Vagina (tissue), 2 donors: ENCODE measurements around the gene PPP1R14C. TPM values are rescaled to one million over a fixed set of nuclear protein-coding genes. Genes with fewer than 3 reads are reported as not detected.

ENCODE experiments used
- DNase-seq, 2 donors: peaks; one replicate each; pipeline ENCODE4 v3.0.0-alpha.2; 2017; ENCODE audit errors: extremely low spot score in 2 of 2
- H3K27ac ChIP-seq: fragments of 200-600 bp; sonication (generic); one replicate; pipeline ENCODE4 v1.5.1; 2019
- H3K27me3 ChIP-seq: fragments of 200-600 bp; sonication (generic); one replicate; pipeline ENCODE4 v1.5.1; 2019
- H3K36me3 ChIP-seq, 2 donors: fragments of 200-600 bp; sonication (generic); one replicate each; pipeline ENCODE4 v1.5.1; 2017 to 2019
- H3K4me1 ChIP-seq: fragments of 200-600 bp; sonication (generic); one replicate; pipeline ENCODE4 v1.5.1; 2019
- H3K4me3 ChIP-seq, 2 donors: fragments of 200-600 bp; sonication (generic); 1 replicate in 1 of 2; 2 replicates in 1 of 2; pipeline ENCODE4 v1.5.1; 2016 to 2019
- H3K9me3 ChIP-seq: fragments of 200-600 bp; sonication (generic); one replicate; pipeline ENCODE4 v1.5.1; 2019
- POLR2A ChIP-seq, 2 donors: fragments of 450-650 bp; IDR thresholded peaks; one replicate each; pipeline ENCODE4 v1.6.1; 2017; ENCODE audit warnings: antibody characterized with exemption in 2 of 2, mild to moderate bottlenecking in 2 of 2, moderate library complexity in 2 of 2
- POLR2AphosphoS5 ChIP-seq, 2 donors: sonication (generic); formaldehyde crosslinking; IDR thresholded peaks; one replicate each; pipeline ENCODE4 v1.9.0; 2017; ENCODE audit warnings: antibody characterized with exemption in 2 of 2, mild to moderate bottlenecking in 2 of 2, low read depth in 1 of 2; ENCODE audit not compliant: insufficient read depth in 1 of 2
- intact Hi-C: fragments of 100-400 bp; cut with DNase I; formaldehyde crosslinking; loops from one replicate; pipeline ENCODE4 v1.15.1; 2023
- total RNA-seq: library from RNA; depleted of rRNA; stranded (reverse); fragments of >200 nt; gene quantifications from one replicate; pipeline ENCODE4 v1.2.3, GENCODE V29; 2016
- TF ChIP-seq, protein P1 (sequence below), 3 experiments: fragments of 450-650 bp in 2 of 3; fragments of 200-600 bp in 1 of 3; sonication (generic) in 1 of 3; IDR thresholded peaks; one replicate each; pipeline ENCODE4 v1.5.1; 2017 to 2019; ENCODE audit warnings: antibody characterized with exemption in 3 of 3, mild to moderate bottlenecking in 2 of 3, moderate library complexity in 2 of 3

PPP1R14C gene
- total RNA-seq, 1 donor from 2014 or later, result 23.8 TPM

DNA sequence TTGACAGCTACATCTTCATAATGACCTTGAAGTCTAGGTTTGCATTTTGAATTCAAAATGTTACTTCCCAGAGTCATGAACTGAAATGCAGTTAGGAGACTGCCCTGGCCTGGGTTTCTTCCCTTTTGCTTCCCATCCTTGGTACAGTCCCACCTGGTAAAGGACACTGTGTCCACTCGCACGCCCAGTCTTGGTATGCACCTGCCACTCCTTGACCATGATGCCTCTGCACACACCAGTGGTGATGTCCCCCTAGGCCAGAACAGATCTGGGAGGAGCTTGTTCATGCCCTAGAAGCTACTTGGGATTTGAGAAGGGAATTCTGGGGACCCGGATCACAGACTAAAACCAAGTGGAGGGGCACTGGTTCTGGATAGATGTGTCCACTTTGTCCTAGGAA lies 3.6 kb downstream of the PPP1R14C start:
- Histone ChIP-seq H3K9me3 (no peaks in the 10 kb centered on the region), H3K27me3 (peaks cover 10% of the 10 kb centered on the region), H3K36me3 (no peaks in the 10 kb centered on the region), H3K27ac (no peak overlapping the region), H3K4me1 (peaks cover 23% of the 10 kb centered on the region), H3K4me3 (no peak overlapping the region)
- no peak for DNase-seq
- intact Hi-C loops, result no loop called here
- no peak for TF ChIP-seq POLR2AphosphoS5 (IDR thresholded peaks at IDR 0.05; ENCODE audit: insufficient read depth in 1 of 2, low read depth in 1 of 2)

- H3K4me3 ChIP-seq, result no peak overlapping the region
- H3K36me3 ChIP-seq, result no peaks in the 10 kb centered on the region
- no peak for DNase-seq
- peaks cover 13% of the 10 kb centered on the region for H3K4me1 ChIP-seq
- intact Hi-C loops, result no loop called here
- no peaks in the 10 kb centered on the region for H3K9me3 ChIP-seq
- H3K27me3 ChIP-seq, result peaks cover under 1% of the 10 kb centered on the region
- no peak overlapping the region for H3K27ac ChIP-seq
- TF ChIP-seq, protein P1, sequence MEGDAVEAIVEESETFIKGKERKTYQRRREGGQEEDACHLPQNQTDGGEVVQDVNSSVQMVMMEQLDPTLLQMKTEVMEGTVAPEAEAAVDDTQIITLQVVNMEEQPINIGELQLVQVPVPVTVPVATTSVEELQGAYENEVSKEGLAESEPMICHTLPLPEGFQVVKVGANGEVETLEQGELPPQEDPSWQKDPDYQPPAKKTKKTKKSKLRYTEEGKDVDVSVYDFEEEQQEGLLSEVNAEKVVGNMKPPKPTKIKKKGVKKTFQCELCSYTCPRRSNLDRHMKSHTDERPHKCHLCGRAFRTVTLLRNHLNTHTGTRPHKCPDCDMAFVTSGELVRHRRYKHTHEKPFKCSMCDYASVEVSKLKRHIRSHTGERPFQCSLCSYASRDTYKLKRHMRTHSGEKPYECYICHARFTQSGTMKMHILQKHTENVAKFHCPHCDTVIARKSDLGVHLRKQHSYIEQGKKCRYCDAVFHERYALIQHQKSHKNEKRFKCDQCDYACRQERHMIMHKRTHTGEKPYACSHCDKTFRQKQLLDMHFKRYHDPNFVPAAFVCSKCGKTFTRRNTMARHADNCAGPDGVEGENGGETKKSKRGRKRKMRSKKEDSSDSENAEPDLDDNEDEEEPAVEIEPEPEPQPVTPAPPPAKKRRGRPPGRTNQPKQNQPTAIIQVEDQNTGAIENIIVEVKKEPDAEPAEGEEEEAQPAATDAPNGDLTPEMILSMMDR (IDR thresholded peaks at IDR 0.05), result no peak
- TF ChIP-seq POLR2AphosphoS5 (IDR thresholded peaks at IDR 0.05; ENCODE audit: insufficient read depth in 1 of 2, low read depth in 1 of 2), result no peak
- TF ChIP-seq POLR2A (IDR thresholded peaks at IDR 0.05), result no peak
Observed at GRCh38 chr6:150149146-150149545, 6.3 kb downstream of the PPP1R14C start.

DNA sequence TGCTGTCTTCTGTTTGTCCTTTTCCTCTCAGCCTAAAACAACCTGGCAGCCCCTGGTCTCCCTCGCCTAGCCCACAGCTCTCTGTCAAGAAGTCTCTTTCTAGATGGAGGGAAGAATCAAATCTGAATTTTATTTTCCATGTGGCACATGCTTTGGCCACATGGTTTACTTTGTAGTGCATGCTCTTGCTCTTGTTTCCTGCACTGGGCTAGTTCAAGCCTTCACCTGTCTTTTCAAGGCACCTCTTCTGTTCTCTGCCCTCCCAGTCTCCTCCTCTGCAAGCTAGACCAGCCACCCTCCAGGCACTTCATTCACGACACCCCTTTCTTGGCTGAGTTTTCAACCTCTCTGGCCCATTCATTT lies 7.6 kb downstream of the PPP1R14C start:
- Histone ChIP-seq H3K36me3 (no peaks in the 10 kb centered on the region), H3K4me1 (peaks cover 5% of the 10 kb centered on the region), H3K27ac (no peak overlapping the region), H3K4me3 (no peak overlapping the region), H3K9me3 (no peaks in the 10 kb centered on the region), H3K27me3 (no peaks in the 10 kb centered on the region)
- TF ChIP-seq POLR2A (IDR thresholded peaks at IDR 0.05) (no peak), POLR2AphosphoS5 (IDR thresholded peaks at IDR 0.05; ENCODE audit: insufficient read depth in 1 of 2, low read depth in 1 of 2) (no peak)
- TF ChIP-seq, protein P1 (IDR thresholded peaks at IDR 0.05), result no peak
- intact Hi-C loops, result no loop called here
- DNase-seq, result no peak

DNA sequence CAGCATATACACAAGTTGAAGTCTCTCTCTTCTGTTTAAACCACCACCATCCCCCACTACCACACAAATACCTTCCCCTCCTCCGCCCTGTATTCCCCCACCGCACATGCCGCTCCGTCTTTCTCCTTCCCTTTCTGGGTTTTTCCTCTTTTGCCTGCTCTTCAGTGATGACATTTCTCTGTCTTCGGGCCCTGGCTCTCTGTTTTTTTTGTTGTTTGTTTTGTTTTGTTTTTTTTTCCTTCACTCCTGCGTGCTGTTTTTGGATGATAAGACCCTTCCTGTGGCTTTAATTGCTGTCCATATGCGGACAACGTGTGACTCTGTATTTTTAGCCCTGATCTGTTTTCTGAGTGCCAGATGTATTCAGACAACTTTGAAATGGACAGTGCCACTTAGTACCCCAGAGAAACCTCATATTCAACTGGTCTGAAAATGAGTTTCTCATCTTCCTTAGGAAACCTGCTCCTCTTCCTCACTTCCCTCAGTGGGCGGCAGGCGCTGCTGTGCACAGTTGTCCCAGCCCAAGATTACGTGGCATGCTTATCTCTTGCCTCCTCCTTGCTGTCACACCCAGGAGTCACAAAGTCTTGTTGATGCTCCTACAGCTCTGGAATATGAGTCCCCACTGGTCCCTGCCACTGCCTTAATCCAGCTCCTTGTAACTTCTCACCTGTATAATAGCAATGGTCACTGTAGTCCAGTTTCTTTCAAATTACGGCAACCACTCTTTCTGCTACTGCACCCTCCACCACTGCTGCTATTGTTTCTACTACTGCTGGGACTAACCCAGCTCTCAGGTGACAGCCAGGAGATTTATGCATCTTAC lies 8.2 kb downstream of the PPP1R14C start:
- H3K27me3 ChIP-seq, result no peaks in the 10 kb centered on the region
- TF ChIP-seq, protein P1 (IDR thresholded peaks at IDR 0.05), result no peak
- no peak for TF ChIP-seq POLR2A (IDR thresholded peaks at IDR 0.05)
- TF ChIP-seq POLR2AphosphoS5 (IDR thresholded peaks at IDR 0.05; ENCODE audit: insufficient read depth in 1 of 2, low read depth in 1 of 2), result no peak
- intact Hi-C loops, result no loop called here

DNA sequence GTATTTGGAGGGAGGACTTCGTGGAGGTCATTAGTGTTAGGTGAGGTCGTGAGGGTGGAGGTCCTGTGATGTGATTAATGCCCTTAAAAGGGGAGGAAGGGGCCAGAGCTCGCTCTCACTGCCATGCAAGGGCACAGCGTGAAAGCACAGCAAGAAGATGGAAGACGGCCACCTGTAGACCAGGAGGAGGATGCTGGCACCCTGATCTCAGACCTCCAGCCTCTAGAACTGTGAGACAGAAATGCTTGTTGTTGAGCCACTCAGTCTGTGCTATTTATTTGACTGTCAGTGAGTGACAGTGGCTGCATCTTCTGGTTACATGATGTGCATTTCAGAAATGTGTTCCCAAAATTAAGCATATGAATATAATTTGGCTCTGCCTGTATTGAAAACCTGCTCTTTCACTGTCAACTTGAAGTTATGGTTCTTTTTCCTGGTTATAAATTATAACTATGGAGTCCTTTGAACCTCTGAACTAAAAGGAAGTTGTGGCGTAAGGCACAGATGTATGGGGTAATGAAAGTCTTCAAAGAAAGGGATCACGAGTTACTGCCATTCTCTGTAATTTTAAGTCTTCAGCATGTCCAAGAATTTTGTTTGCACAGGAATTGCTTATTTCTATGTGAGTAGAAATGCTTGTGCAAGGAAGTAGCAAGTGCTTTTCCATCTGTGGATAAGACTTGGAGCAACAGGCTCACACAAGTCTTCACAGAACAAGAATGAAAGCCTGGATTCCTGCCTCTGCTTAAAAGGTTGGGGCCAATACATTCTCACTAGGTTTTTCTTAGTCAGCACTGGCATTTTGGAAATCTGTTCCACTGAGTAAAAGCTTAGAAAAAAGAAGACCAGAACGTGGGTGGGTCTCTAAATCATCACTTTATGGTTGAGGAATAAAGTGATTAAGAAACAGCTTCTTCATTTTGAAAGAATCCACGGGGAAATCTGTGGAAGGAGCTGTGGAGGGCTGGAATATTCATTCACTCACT lies 10.3 kb downstream of the PPP1R14C start:
- intact Hi-C loops, result no loop called here
- H3K4me1 ChIP-seq, result peaks cover 5% of the 10 kb centered on the region
- DNase-seq, result no peak
- TF ChIP-seq POLR2A (IDR thresholded peaks at IDR 0.05), result no peak
- no peak for TF ChIP-seq POLR2AphosphoS5 (IDR thresholded peaks at IDR 0.05; ENCODE audit: insufficient read depth in 1 of 2, low read depth in 1 of 2)
- TF ChIP-seq, protein P1 (IDR thresholded peaks at IDR 0.05), result no peak
- no peaks in the 10 kb centered on the region for H3K9me3 ChIP-seq
- no peaks in the 10 kb centered on the region for H3K27me3 ChIP-seq
- peak overlapping the region; percentile 32 for H3K27ac ChIP-seq
- no peaks in the 10 kb centered on the region for H3K36me3 ChIP-seq
- no peak overlapping the region for H3K4me3 ChIP-seq

More for the DNA sequence above, 8.2 kb downstream of the PPP1R14C start:
- Histone ChIP-seq H3K9me3 (no peaks in the 10 kb centered on the region), H3K4me3 (no peak overlapping the region), H3K4me1 (peaks cover 5% of the 10 kb centered on the region), H3K36me3 (no peaks in the 10 kb centered on the region), H3K27ac (no peak overlapping the region)
- no peak for DNase-seq
